Uterus (tissue), 4 donors: ENCODE data around the gene SCG5. TPM values are rescaled to one million over a fixed set of nuclear protein-coding genes. Genes with fewer than 3 reads are reported as not detected.

Source experiments
- DNase-seq, 2 donors: peaks; one replicate each; pipeline ENCODE4 v3.0.0-alpha.2; 2019 to 2020
- H3K27ac ChIP-seq, 2 donors: fragments of 200-600 bp; sonication (generic); 1 replicate in 1 of 2; 2 replicates in 1 of 2; pipeline ENCODE4 v1.5.1; 2016 to 2018
- H3K27me3 ChIP-seq, 2 donors: fragments of 200-600 bp; sonication (generic); one replicate each; pipeline ENCODE4 v1.5.1; 2018 to 2019; ENCODE audit warnings: control low read depth in 1 of 2
- H3K36me3 ChIP-seq, 2 donors: fragments of 200-600 bp; sonication (generic); one replicate each; pipeline ENCODE4 v1.5.1; 2019; ENCODE audit warnings: control low read depth in 1 of 2
- H3K4me1 ChIP-seq, 2 donors: fragments of 200-600 bp; sonication (generic); one replicate each; pipeline ENCODE4 v1.5.1; 2018 to 2019; ENCODE audit warnings: control low read depth in 1 of 2
- H3K4me3 ChIP-seq, 2 donors: fragments of 200-600 bp; sonication (generic); 1 replicate in 1 of 2; 2 replicates in 1 of 2; pipeline ENCODE4 v1.5.1; 2018 to 2019; ENCODE audit warnings: mild to moderate bottlenecking in 1 of 2
- H3K9me3 ChIP-seq, 2 donors: fragments of 200-600 bp; sonication (generic); one replicate each; pipeline ENCODE4 v1.5.1; 2019; ENCODE audit warnings: control low read depth in 1 of 2
- POLR2A ChIP-seq, 2 donors: fragments of 450-650 bp; IDR thresholded peaks; one replicate each; pipeline ENCODE4 v1.6.1; 2016; ENCODE audit warnings: antibody characterized with exemption in 2 of 2, mild to moderate bottlenecking in 1 of 2, moderate library complexity in 1 of 2
- intact Hi-C: fragments of 100-400 bp; cut with DNase I; formaldehyde crosslinking; loops from one replicate; pipeline ENCODE4 v1.15.1; 2023; ENCODE audit warnings: low total_unique reads
- total RNA-seq, 4 donors: library from RNA; depleted of rRNA in 3 of 4; stranded (reverse); fragments of >200 nt in 3 of 4; gene quantifications; one replicate each; pipeline versions ENCODE4 v1.1.0 to v1.2.4, GENCODE V29; 2014 to 2023
- TF ChIP-seq, protein P1 (sequence below), 4 experiments: fragments of 200-600 bp in 2 of 4; fragments of 450-650 bp in 2 of 4; sonication (generic) in 2 of 4; IDR thresholded peaks; one replicate each; pipeline ENCODE4 v1.5.1; 2016 to 2019; ENCODE audit warnings: antibody characterized with exemption in 4 of 4, mild to moderate bottlenecking in 2 of 4, moderate library complexity in 1 of 4
- donor health status: DM: yes; HTN: yes; CAD: no.

Gene SCG5
- total RNA-seq, 4 donors from 2014 or later: 1.4 to 42.2 TPM; not detected in 2

DNA sequence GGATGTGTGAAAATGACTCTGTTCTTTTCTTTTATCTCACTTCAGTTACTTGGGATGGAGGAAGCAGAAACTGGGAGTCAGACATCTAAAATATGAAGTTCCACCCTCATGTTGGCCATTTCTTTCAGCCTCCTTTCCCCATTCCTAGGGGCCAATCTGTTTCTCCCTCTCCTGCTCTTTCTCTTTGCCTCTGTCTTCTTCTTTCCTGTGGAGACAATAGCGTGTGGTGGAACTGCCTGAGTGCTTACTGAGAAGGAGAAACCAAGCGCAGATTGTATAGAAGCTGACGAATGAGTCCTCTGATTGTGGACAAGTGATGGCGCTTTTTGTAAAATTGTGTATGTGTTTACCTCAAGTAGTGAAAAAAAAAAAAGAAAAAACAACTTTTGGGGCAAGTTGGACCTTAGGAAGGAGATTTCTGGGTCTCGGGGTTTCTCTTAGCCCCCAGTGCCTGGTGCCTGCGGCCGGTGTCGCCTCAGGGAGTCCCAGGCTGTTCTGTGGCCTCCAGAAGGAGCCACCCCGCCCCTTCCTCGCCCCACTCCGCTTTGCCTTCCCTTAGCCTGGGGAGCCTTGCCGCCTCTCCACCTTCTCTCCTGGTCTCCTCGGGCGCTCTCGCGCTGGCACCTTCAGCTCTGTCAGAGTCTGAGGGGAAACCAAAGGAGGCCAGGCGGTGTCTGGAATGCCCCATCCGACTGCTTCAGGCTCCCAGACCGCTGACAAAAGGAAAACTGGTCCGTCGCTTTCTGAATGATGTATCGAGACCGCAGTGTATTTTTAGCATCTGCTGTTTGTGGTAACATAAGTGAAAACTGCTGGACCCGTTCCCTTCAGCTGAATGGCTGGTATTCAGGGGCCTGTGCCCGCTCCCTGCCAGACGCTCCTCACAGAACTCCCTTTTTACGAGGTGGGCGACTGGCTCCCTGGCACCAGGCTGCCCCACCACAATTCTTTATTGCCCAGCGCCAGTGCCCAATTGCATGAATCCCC is 30.1 kb downstream of the SCG5 start:
- DNase-seq: no peak
- intact Hi-C loops: no loop called here
- H3K4me1 ChIP-seq: no peaks in the 10 kb centered on the region
- no peak overlapping the region for H3K27ac ChIP-seq
- H3K9me3 ChIP-seq: no peaks in the 10 kb centered on the region
- H3K36me3 ChIP-seq: no peaks in the 10 kb centered on the region
- TF ChIP-seq, protein P1, sequence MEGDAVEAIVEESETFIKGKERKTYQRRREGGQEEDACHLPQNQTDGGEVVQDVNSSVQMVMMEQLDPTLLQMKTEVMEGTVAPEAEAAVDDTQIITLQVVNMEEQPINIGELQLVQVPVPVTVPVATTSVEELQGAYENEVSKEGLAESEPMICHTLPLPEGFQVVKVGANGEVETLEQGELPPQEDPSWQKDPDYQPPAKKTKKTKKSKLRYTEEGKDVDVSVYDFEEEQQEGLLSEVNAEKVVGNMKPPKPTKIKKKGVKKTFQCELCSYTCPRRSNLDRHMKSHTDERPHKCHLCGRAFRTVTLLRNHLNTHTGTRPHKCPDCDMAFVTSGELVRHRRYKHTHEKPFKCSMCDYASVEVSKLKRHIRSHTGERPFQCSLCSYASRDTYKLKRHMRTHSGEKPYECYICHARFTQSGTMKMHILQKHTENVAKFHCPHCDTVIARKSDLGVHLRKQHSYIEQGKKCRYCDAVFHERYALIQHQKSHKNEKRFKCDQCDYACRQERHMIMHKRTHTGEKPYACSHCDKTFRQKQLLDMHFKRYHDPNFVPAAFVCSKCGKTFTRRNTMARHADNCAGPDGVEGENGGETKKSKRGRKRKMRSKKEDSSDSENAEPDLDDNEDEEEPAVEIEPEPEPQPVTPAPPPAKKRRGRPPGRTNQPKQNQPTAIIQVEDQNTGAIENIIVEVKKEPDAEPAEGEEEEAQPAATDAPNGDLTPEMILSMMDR (IDR thresholded peaks at IDR 0.05): no peak
- TF ChIP-seq POLR2A (IDR thresholded peaks at IDR 0.05): no peak
- H3K27me3 ChIP-seq: no peaks in the 10 kb centered on the region
- no peak overlapping the region for H3K4me3 ChIP-seq

DNA sequence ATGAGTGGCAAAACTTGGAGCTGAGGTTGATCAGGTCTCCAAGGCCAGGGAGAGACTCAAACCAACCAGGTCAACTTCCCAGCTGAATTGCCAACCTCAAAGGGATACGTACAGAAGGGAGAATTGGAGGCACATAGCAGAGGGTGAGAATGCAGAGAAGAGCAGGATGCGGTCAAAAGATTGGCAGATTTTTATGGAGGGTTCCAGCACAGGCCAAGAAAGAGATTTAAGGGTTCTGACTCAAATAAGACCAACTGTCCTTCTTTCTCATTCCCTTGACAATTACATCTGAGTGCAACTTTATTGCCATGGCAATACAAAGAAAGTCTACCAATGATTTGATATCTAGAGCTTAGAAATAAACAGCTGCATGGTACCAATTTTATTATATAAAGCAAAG is 33.2 kb downstream of the SCG5 start:
- Histone ChIP-seq H3K36me3 (no peaks in the 10 kb centered on the region), H3K27ac (no peak overlapping the region), H3K4me3 (no peak overlapping the region), H3K4me1 (no peaks in the 10 kb centered on the region), H3K9me3 (no peaks in the 10 kb centered on the region), H3K27me3 (no peaks in the 10 kb centered on the region)
- intact Hi-C loops: no loop called here
- TF ChIP-seq POLR2A (IDR thresholded peaks at IDR 0.05): no peak
- TF ChIP-seq, protein P1 (IDR thresholded peaks at IDR 0.05): no peak
- DNase-seq: no peak

DNA sequence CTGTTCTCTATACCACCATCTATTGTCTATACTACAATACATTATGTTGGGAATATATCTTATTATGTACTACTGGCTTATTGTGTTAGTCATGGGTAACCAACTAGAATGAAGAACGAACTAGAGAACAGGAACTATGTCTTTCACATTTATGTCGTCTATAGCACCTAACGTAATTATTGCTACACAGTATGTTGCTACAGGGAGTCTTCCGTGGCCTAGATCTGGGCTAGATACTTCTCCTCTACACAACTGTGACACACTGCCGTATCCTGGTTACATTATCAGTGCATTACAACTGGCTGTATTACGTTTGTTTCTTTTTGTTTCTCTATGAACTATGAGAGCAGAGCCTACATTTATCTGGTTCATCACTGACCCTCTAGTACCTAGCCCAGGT is 34.0 kb downstream of the SCG5 start:
- H3K9me3 ChIP-seq: no peaks in the 10 kb centered on the region
- H3K36me3 ChIP-seq: no peaks in the 10 kb centered on the region
- H3K4me1 ChIP-seq: no peaks in the 10 kb centered on the region
- DNase-seq: no peak
- no peaks in the 10 kb centered on the region for H3K27me3 ChIP-seq
- intact Hi-C loops: no loop called here
- TF ChIP-seq POLR2A (IDR thresholded peaks at IDR 0.05): no peak
- TF ChIP-seq, protein P1 (IDR thresholded peaks at IDR 0.05): no peak
- no peak overlapping the region for H3K27ac ChIP-seq
- H3K4me3 ChIP-seq: no peak overlapping the region

DNA sequence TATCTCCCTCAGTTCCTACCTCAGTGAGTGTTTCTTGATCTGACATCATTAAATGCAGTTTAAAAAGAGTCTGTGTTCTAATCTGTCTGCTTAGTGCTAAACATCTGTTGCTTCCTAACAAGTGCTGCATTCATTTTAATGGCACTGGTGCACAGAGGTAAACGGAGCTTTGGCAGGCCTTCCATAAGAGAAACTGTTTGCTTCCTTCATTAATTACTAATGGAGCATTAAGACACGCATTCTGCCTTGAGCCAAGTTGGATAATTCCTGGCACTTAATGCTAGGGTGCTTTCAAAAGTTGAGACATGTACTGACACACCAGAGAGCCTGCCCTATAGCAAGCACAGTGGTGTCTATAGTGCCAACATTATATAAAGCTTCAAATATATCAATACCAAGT is 34.7 kb downstream of the SCG5 start:
- DNase-seq: no peak
- H3K27me3 ChIP-seq: no peaks in the 10 kb centered on the region
- H3K27ac ChIP-seq: no peak overlapping the region
- no peaks in the 10 kb centered on the region for H3K9me3 ChIP-seq
- H3K36me3 ChIP-seq: no peaks in the 10 kb centered on the region
- intact Hi-C loops: no loop called here
- H3K4me1 ChIP-seq: no peaks in the 10 kb centered on the region
- TF ChIP-seq, protein P1 (IDR thresholded peaks at IDR 0.05): no peak
- TF ChIP-seq POLR2A (IDR thresholded peaks at IDR 0.05): no peak
- no peak overlapping the region for H3K4me3 ChIP-seq

DNA sequence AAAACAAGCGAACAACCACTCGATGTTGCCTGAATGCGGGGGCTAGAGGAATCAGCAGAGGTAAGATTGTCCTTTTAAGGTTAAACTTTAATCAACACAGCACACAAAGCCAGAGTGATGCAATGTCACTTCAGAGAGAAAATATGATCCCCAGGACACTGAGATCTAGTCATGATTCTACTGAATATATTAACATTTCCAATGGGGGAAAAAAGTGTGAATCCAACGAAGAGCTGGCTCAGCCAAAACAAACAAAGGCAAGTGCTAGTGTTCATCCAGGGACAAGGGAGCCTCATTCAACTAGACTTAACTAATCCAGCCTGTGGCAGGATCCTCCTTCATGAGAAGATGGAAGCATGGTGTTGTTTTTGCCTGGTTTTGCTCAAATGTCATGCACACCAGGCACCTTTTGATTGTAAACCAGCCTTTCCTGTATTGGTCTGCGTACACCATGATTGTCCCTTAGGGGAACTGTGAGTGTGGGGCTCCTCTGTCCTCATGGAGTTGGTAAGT is 35.8 kb downstream of the SCG5 start:
- Histone ChIP-seq H3K4me3 (no peak overlapping the region), H3K27me3 (no peaks in the 10 kb centered on the region), H3K9me3 (no peaks in the 10 kb centered on the region), H3K4me1 (no peaks in the 10 kb centered on the region), H3K36me3 (no peaks in the 10 kb centered on the region), H3K27ac (no peak overlapping the region)
- DNase-seq: no peak
- intact Hi-C loops: no loop called here
- no peak for TF ChIP-seq POLR2A (IDR thresholded peaks at IDR 0.05)
- TF ChIP-seq, protein P1 (IDR thresholded peaks at IDR 0.05): no peak
